Gastrocnemius medialis (tissue), 4 donors: ENCODE results near the gene IGLL5.

Experiments
- POLR2A ChIP-seq, 2 donors: fragments of 450-650 bp; IDR thresholded peaks; one replicate each; pipeline ENCODE4 v1.6.1; 2017; ENCODE audit warnings: antibody characterized with exemption in 2 of 2, mild to moderate bottlenecking in 2 of 2, moderate library complexity in 2 of 2
- TF ChIP-seq, protein P1 (sequence below), 5 experiments: fragments of 450-650 bp in 3 of 5; fragments of 200-600 bp in 2 of 5; sonication (generic) in 2 of 5; IDR thresholded peaks in 4 of 5; conservative IDR thresholded peaks in 1 of 5; 1 replicate in 4 of 5; 2 replicates in 1 of 5; pipeline ENCODE4 v1.5.1; 2016 to 2019; ENCODE audit warnings: antibody characterized with exemption in 5 of 5, mild to moderate bottlenecking in 3 of 5, moderate library complexity in 3 of 5

DNA sequence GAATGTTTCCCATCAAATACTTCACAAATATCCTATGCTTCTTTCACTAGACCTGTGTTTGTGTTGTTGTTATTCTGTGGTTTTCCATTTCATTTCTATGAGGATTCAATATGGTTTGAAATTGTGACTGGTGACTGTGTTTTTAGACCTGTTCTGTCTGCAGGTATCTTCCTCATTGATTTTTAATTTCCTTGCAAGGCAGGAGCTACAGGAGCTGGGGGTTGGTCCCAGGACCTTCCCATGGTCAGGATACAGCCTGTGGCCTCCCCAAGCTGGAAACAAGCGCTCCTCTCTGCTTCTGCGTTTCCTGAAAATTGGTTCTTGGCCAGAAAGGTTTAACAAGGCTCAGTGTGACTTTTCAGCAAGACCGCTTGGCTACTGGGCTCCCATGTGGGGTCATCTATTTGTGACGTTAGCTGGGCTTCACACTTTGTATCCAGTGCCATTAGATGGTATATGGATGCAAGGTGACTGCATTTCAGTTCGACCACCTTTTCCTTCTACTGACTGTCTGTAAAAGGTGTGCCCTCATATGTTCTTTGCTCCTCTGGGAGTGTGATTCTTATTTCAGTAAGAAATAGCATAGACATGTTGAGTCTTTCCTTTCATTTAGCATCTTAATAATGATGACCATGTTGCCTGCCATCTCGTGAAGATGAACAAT lies 21.5 kb downstream of the IGLL5 start:
- TF ChIP-seq, protein P1, sequence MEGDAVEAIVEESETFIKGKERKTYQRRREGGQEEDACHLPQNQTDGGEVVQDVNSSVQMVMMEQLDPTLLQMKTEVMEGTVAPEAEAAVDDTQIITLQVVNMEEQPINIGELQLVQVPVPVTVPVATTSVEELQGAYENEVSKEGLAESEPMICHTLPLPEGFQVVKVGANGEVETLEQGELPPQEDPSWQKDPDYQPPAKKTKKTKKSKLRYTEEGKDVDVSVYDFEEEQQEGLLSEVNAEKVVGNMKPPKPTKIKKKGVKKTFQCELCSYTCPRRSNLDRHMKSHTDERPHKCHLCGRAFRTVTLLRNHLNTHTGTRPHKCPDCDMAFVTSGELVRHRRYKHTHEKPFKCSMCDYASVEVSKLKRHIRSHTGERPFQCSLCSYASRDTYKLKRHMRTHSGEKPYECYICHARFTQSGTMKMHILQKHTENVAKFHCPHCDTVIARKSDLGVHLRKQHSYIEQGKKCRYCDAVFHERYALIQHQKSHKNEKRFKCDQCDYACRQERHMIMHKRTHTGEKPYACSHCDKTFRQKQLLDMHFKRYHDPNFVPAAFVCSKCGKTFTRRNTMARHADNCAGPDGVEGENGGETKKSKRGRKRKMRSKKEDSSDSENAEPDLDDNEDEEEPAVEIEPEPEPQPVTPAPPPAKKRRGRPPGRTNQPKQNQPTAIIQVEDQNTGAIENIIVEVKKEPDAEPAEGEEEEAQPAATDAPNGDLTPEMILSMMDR (IDR thresholded peaks at IDR 0.05 in 4 of 5, conservative IDR thresholded peaks at IDR 0.05 in 1 of 5), result no peak
- TF ChIP-seq POLR2A (IDR thresholded peaks at IDR 0.05), result no peak
